ENCODE results near the gene HPCAL1. TPM values are rescaled to one million over a fixed set of nuclear protein-coding genes. Genes with fewer than 3 reads are reported as not detected.
A peak's percentile ranks its signal among the peaks of the same experiment; 100 is the strongest.

HPCAL1 gene
- total and polyA plus RNA-seq, 8 donors: 58.1 to 108 (median 72.1) TPM

DNA sequence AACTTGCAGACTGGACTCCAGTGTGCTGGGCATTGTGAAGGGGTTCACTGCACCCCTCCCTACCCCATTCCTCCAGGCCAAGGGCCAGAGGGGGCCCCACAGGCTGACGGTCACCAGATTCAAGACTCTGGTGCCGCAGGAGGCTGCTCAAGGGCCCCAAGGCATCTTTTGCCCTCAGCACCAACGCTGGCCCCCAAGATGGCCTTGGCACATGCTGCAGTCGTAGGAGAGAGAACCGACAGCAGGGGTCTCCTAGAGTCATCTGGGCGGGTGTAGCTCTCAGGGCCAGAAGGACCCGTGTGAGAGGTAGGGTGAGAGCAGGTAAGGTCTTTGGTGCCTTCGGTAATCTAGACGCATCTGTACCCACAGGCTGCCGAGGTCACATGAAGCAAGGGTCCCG lies 164.1 kb downstream of the HPCAL1 start:
- no peaks in the 10 kb centered on the region for H3K9me3 ChIP-seq
- TF ChIP-seq, protein P1, sequence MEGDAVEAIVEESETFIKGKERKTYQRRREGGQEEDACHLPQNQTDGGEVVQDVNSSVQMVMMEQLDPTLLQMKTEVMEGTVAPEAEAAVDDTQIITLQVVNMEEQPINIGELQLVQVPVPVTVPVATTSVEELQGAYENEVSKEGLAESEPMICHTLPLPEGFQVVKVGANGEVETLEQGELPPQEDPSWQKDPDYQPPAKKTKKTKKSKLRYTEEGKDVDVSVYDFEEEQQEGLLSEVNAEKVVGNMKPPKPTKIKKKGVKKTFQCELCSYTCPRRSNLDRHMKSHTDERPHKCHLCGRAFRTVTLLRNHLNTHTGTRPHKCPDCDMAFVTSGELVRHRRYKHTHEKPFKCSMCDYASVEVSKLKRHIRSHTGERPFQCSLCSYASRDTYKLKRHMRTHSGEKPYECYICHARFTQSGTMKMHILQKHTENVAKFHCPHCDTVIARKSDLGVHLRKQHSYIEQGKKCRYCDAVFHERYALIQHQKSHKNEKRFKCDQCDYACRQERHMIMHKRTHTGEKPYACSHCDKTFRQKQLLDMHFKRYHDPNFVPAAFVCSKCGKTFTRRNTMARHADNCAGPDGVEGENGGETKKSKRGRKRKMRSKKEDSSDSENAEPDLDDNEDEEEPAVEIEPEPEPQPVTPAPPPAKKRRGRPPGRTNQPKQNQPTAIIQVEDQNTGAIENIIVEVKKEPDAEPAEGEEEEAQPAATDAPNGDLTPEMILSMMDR (IDR thresholded peaks at IDR 0.05): no peak
- H3K36me3 ChIP-seq: no peaks in the 10 kb centered on the region
- no peaks in the 10 kb centered on the region for H3K27me3 ChIP-seq
- ATAC-seq (no peak), DNase-seq (no peak)
- no peak overlapping the region for H3K27ac ChIP-seq
- intact Hi-C loops (cut with DNase I): no loop called here
- H3K4me1 ChIP-seq: no peaks in the 10 kb centered on the region
- no peak overlapping the region for H3K4me3 ChIP-seq

GRCh38 chr2:10467401-10467800 lies 164.7 kb downstream of the HPCAL1 start:
- Histone ChIP-seq H3K27me3 (no peaks in the 10 kb centered on the region), H3K4me3 (no peak overlapping the region), H3K27ac (no peak overlapping the region), H3K36me3 (no peaks in the 10 kb centered on the region), H3K4me1 (no peaks in the 10 kb centered on the region), H3K9me3 (no peaks in the 10 kb centered on the region)
- TF ChIP-seq, protein P1 (IDR thresholded peaks at IDR 0.05): no peak
- ATAC-seq: no peak
- intact Hi-C loops (cut with DNase I): no loop called here
- no peak for DNase-seq

DNA sequence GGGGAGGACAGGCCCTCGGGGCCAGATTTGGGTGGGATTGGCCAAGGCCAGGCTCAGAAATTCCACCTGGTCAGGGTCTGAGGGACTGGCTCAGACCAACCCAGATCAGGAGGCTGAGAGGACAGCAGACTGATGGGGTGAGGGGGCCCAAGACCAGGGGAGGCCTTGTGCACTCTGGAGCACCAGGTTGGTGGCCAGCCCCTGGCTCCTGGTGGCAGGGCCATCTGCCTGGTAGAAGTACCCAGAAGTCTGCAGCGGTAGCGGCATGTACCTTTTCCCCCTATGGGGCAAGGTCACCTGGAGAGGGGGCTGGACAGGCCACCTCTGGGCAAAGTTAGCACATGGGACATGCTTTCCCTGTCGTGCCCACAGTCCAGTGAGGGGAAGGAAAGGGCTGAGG lies 166.6 kb downstream of the HPCAL1 start:
- no peak overlapping the region for H3K27ac ChIP-seq

GRCh38 chr2:10469955-10470608 lies 167.4 kb downstream of the HPCAL1 start:
- H3K9me3 ChIP-seq: no peaks in the 10 kb centered on the region
- H3K36me3 ChIP-seq: no peaks in the 10 kb centered on the region
- no peaks in the 10 kb centered on the region for H3K27me3 ChIP-seq
- intact Hi-C loops (cut with DNase I): no loop called here
- H3K4me3 ChIP-seq: no peak overlapping the region
- ATAC-seq (no peak), DNase-seq (peak in 2 of 4 donors; percentile 13 to 19)
- TF ChIP-seq, protein P1 (IDR thresholded peaks at IDR 0.05): no peak
- H3K4me1 ChIP-seq: no peaks in the 10 kb centered on the region
- H3K27ac ChIP-seq: no peak overlapping the region

More for the DNA sequence above, 166.6 kb downstream of the HPCAL1 start:
- H3K4me3 ChIP-seq: no peak overlapping the region
- no peak for ATAC-seq
- TF ChIP-seq, protein P1 (IDR thresholded peaks at IDR 0.05): no peak
- DNase-seq: peak in 1 of 4 donors; percentile 22
- H3K9me3 ChIP-seq: no peaks in the 10 kb centered on the region
- H3K27me3 ChIP-seq: no peaks in the 10 kb centered on the region
- no peaks in the 10 kb centered on the region for H3K4me1 ChIP-seq
- H3K36me3 ChIP-seq: no peaks in the 10 kb centered on the region
- intact Hi-C loops (cut with DNase I): no loop called here

DNA sequence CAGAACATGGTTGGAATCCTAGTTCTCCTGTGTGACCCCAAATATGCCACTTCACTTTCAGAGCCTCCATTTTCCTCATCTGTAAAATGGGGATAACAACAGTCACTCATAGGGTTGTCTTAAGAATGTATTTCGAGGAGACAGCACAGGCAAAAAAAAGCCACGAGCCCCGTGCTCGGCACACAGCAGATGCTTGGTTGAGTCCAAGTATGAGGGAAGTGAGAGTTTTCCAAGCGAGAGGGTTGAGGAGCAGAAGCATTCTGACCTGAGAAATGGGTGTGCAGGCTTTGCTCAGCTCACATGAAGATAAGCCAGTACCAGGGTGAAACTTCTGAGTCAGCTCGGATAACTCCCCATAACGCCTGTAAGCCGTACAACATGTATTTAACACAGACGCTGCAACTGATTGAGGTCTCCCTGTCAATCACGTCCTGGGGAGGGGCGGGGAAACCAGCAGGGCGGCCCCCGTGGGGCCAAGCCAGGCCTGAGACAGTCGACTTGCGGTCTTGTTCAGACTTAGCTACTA lies 168.4 kb downstream of the HPCAL1 start:
- Histone ChIP-seq H3K27me3 (no peaks in the 10 kb centered on the region), H3K9me3 (no peaks in the 10 kb centered on the region), H3K27ac (no peak overlapping the region), H3K36me3 (no peaks in the 10 kb centered on the region), H3K4me3 (no peak overlapping the region), H3K4me1 (no peaks in the 10 kb centered on the region)
- ATAC-seq (no peak), DNase-seq (peak in 2 of 4 donors; percentile 18 to 53)
- intact Hi-C loops (cut with DNase I): no loop called here
- TF ChIP-seq, protein P1 (IDR thresholded peaks at IDR 0.05): no peak

Measured in left lung (tissue), 10 donors.